Right renal cortex interstitium (tissue), 3 donors: ENCODE measurements around the gene TLR4. TPM values are rescaled to one million over a fixed set of nuclear protein-coding genes. Genes with fewer than 3 reads are reported as not detected.

Experiments
- DNase-seq, 3 donors: peaks; one replicate each; pipeline ENCODE4 v3.0.0-alpha.2; 2013; ENCODE audit warnings: low read depth in 3 of 3, low spot score in 2 of 3
- polyA plus RNA-seq, 3 donors: library from polyadenylated mRNA; unstranded; fragments of 120-200 nt; gene quantifications; one replicate each; pipeline ENCODE4 v1.2.1, GENCODE V29; 2013; ENCODE audit not compliant: insufficient read length in 3 of 3

Gene TLR4
- 10 to 100 TPM in 2 of 3 donors, 1 to 10 TPM in 1; 9.1 to 10.7 (median 10.1) TPM for polyA plus RNA-seq

GRCh38 chr9:117704024-117704575 is at the start of gene TLR4:
TSS of gene TLR4 (plus strand) at chr9:117704403. CDS start at chr9:117704473, 70 bp downstream.
- peak in 1 of 3 donors; percentile 21 for DNase-seq

GRCh38 chr9:117656002-117656401 is 48.2 kb upstream of the TLR4 start:
- no peak for DNase-seq

- DNase-seq: no peak
Measured at GRCh38 chr9:117662651-117663050, 41.6 kb upstream of the TLR4 start.

- no peak for DNase-seq
Measured at GRCh38 chr9:117664419-117664818, 39.8 kb upstream of the TLR4 start.

GRCh38 chr9:117665601-117666385 is 38.4 kb upstream of the TLR4 start:
- DNase-seq: no peak

- no peak for DNase-seq
Measured at GRCh38 chr9:117671468-117671867, 32.7 kb upstream of the TLR4 start.

GRCh38 chr9:117672369-117672768 is 31.8 kb upstream of the TLR4 start:
- DNase-seq: no peak

- DNase-seq: no peak
Measured at GRCh38 chr9:117677572-117677971, 26.6 kb upstream of the TLR4 start.

- no peak for DNase-seq
Measured at GRCh38 chr9:117678871-117679270, 25.3 kb upstream of the TLR4 start.

- no peak for DNase-seq
Measured at GRCh38 chr9:117679416-117679815, 24.8 kb upstream of the TLR4 start.

- DNase-seq: no peak
Measured at GRCh38 chr9:117681888-117682287, 22.3 kb upstream of the TLR4 start.

- no peak for DNase-seq
Measured at GRCh38 chr9:117682955-117683710, 21.1 kb upstream of the TLR4 start.

- DNase-seq: no peak
Measured at GRCh38 chr9:117687532-117687931, 16.7 kb upstream of the TLR4 start.

- no peak for DNase-seq
Measured at GRCh38 chr9:117691367-117691766, 12.8 kb upstream of the TLR4 start.

- DNase-seq: no peak
Measured at GRCh38 chr9:117696154-117696553, 8.0 kb upstream of the TLR4 start.

GRCh38 chr9:117697046-117697445 is 7.2 kb upstream of the TLR4 start:
- DNase-seq: no peak

- DNase-seq: no peak
Measured at GRCh38 chr9:117703537-117703936, 666 bp upstream of the TLR4 start.

- no peak for DNase-seq
Measured at GRCh38 chr9:117704597-117704996, 394 bp downstream of the TLR4 start.

GRCh38 chr9:117705386-117705785 is 1.2 kb downstream of the TLR4 start:
- no peak for DNase-seq

- no peak for DNase-seq
Measured at GRCh38 chr9:117706421-117707116, 2.4 kb downstream of the TLR4 start.

- no peak for DNase-seq
Measured at GRCh38 chr9:117707561-117707960, 3.4 kb downstream of the TLR4 start.
